Effector memory CD8-positive, alpha-beta T cell (primary cell): ENCODE measurements around the gene NFASC.

Experiments used
- ATAC-seq: fragments of 150-1000 bp; cut with Tn5 transposase; replicated peaks from 2 replicates; pipeline ENCODE4 v1.10.0; 2021; ENCODE audit warnings: mild to moderate bottlenecking, moderate library complexity
- DNase-seq, 3 experiments: peaks; one replicate each; pipeline ENCODE4 v3.0.0; 2021
- H3K27ac Mint-ChIP-seq, 2 donors: one replicate each; pipeline ENCODE4 v1.8.0; 2022; ENCODE audit warnings: mild to moderate bottlenecking in 2 of 2, mixed read lengths in 2 of 2, moderate library complexity in 2 of 2
- H3K27me3 Mint-ChIP-seq, 2 donors: one replicate each; pipeline ENCODE4 v1.8.0; 2022; ENCODE audit warnings: mixed read lengths in 2 of 2
- H3K36me3 Mint-ChIP-seq: one replicate; pipeline ENCODE4 v1.8.0; 2022; ENCODE audit warnings: mild to moderate bottlenecking, moderate library complexity, mixed read lengths; ENCODE audit not compliant: insufficient read depth
- H3K4me1 Mint-ChIP-seq, 2 donors: one replicate each; pipeline ENCODE4 v1.8.0; 2022; ENCODE audit warnings: low read depth in 2 of 2, mixed read lengths in 2 of 2
- H3K4me3 Mint-ChIP-seq, 2 donors: one replicate each; pipeline ENCODE4 v1.8.0; 2022; ENCODE audit warnings: mild to moderate bottlenecking in 2 of 2, mixed read lengths in 2 of 2, moderate library complexity in 2 of 2
- H3K9me3 Mint-ChIP-seq, 2 donors: one replicate each; pipeline ENCODE4 v1.8.0; 2022; ENCODE audit warnings: mixed read lengths in 2 of 2

The NFASC gene

DNA sequence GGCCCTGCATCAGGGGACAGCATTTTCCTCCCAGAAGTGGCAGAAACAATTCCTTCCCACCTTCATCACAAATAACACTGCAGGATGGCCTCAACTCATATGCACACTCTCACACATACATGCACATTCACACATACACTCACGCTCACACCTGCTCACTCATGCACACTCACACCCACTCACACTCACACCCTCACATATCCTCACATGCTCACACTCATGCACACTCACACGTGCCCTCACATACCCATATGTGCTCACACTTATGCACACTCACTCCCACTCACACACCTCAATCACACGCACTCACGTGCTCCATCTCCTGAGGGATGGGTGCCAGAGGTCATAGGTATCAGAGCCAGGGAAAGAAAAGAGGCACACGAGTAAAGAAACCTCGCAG is 77.1 kb downstream of the NFASC start:
- ATAC-seq = no peak
- Mint-ChIP-seq H3K27me3 (peaks cover 20 to 58% of the 10 kb centered on the region in 2 donors), H3K4me3 (no peak overlapping the region), H3K4me1 (peaks cover 0 to 4% of the 10 kb centered on the region in 2 donors), H3K27ac (no peak overlapping the region), H3K36me3 (no peaks in the 10 kb centered on the region), H3K9me3 (no peaks in the 10 kb centered on the region)
- no peak for DNase-seq

DNA sequence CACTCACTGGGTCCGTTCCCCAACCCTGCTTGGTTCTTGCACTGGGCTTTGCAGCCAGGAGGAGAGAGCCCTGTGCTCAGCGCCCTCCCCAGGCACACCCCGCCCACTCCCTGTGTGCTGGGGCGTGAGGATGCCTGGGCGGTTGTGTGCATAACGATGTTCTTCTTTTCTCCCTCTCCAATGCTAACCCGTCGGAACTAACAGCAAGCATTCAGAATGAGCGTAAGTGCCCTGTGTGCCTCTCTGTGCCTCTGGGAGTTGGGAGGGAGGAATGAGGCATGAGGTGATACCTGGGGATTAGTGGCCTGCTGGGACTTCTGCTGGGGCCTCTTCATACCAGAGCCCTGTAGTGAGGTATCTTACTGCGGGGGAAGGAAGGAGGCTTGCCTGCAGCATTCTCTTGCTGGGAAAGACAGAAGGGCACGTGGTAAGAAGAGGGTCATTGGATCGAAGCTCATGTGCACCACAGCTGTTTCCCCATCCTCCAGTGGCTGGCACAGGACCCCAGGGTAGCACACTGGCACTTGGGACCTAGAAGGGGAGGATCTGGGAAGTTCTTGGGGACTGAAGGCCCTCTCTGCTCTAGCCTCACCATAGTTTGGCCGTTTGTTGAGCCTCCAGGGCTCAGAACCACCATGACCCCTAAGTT is 79.8 kb downstream of the NFASC start:
- no peak overlapping the region for H3K4me3 Mint-ChIP-seq
- H3K27ac Mint-ChIP-seq = no peak overlapping the region
- H3K27me3 Mint-ChIP-seq = peaks cover 26 to 64% of the 10 kb centered on the region in 2 donors
- no peak for ATAC-seq
- peaks cover 0 to 4% of the 10 kb centered on the region in 2 donors for H3K4me1 Mint-ChIP-seq
- H3K36me3 Mint-ChIP-seq = no peaks in the 10 kb centered on the region
- H3K9me3 Mint-ChIP-seq = no peaks in the 10 kb centered on the region
- DNase-seq = no peak

DNA sequence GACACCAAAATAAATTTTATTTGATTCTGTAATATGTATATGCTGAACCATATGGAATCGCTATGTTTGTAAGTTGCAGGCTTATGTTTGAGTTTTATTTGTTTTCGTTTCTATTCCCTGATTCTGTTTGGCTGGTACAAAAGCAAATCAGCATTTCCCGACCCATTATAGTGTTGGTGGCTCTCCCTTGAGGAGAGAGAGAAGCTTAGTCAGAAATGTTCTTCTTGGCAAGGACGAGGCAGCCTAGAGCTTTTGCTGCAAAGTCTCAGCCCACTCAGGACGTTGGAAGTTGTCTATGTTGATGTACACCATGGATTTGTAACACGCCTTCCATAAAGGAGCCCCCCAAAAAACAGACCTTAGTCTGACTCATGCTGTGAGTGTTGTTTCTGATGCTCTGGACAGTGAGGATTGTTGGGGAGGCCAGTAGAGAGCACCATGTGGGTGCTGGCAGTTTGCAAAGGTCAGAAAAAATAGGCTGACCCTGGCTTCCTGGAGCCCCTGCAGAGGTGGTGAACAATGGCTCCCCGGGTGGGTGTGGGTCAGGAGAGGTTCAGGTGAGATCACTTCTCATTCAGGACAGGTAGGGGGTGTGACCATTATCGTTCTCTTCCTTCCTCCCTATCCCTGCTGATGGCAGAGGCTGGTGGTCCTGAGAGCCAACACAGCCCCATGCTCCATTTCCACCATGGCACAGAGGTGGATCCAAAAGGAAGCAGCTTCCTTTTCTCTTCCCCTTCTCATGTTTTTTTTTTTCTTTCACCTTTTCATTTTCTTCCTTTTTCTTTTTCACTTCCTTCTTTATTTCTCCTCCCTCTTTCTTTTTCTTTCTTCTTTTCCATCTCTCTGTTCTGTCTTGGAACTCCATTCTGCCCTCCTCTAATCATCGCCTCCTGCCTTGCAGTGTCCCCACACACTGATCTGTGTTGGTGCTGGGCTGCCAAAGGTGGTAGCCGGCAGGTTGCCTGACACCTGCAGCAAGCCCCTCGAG is 88.0 kb downstream of the NFASC start:
- H3K9me3 Mint-ChIP-seq = no peaks in the 10 kb centered on the region
- no peaks in the 10 kb centered on the region for H3K4me1 Mint-ChIP-seq
- H3K4me3 Mint-ChIP-seq = no peak overlapping the region
- peaks cover 68 to 89% of the 10 kb centered on the region in 2 donors for H3K27me3 Mint-ChIP-seq
- H3K36me3 Mint-ChIP-seq = no peaks in the 10 kb centered on the region
- H3K27ac Mint-ChIP-seq = no peak overlapping the region
- DNase-seq = no peak
- ATAC-seq = no peak

DNA sequence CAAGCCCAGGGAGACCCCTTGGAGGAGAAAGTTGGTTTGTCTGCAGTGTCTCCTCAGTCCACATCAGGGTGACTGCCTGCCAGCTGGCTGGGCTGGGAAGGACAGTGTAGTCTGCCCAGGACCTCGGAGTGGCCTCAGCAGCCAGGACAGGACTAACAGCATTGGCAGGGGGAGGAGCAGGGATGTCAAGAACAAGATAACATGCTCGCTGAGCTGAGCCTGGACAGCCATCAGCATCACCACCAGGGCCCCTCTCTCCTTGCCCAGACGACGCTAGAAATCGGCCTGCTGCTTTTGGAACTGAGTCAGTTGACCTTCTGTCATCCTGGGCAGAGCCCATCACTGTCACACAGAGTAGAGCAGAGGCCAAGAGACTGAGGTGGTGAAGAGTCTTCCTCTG is 88.7 kb downstream of the NFASC start:
- Mint-ChIP-seq H3K27me3 (peaks cover 69 to 86% of the 10 kb centered on the region in 2 donors), H3K4me1 (no peaks in the 10 kb centered on the region), H3K9me3 (no peaks in the 10 kb centered on the region), H3K4me3 (no peak overlapping the region), H3K36me3 (no peaks in the 10 kb centered on the region), H3K27ac (no peak overlapping the region)
- DNase-seq (no peak), ATAC-seq (no peak)

DNA sequence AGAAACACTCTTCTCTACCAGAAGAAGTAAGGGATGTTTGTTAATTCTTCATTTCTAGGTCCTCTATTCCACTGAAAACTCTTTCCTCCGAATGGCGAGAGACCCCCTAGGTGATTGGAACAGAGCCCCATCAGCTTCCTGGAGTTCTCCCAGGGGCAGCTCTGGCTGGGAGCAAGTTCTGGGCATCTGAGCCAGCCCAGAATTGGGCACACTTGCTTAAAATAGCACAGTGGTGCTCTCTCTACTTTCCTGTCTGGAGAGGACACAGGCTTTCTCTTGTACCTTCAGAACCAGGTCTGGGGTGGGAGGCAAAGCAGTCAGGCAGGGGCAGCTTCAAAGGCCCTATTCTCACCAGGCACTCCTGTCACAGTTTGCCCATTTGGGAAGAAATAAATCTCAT is 89.2 kb downstream of the NFASC start:
- H3K36me3 Mint-ChIP-seq = no peaks in the 10 kb centered on the region
- no peak for DNase-seq
- peaks cover 69 to 86% of the 10 kb centered on the region in 2 donors for H3K27me3 Mint-ChIP-seq
- no peaks in the 10 kb centered on the region for H3K9me3 Mint-ChIP-seq
- no peak overlapping the region for H3K27ac Mint-ChIP-seq
- H3K4me1 Mint-ChIP-seq = no peaks in the 10 kb centered on the region
- no peak overlapping the region for H3K4me3 Mint-ChIP-seq
- no peak for ATAC-seq

DNA sequence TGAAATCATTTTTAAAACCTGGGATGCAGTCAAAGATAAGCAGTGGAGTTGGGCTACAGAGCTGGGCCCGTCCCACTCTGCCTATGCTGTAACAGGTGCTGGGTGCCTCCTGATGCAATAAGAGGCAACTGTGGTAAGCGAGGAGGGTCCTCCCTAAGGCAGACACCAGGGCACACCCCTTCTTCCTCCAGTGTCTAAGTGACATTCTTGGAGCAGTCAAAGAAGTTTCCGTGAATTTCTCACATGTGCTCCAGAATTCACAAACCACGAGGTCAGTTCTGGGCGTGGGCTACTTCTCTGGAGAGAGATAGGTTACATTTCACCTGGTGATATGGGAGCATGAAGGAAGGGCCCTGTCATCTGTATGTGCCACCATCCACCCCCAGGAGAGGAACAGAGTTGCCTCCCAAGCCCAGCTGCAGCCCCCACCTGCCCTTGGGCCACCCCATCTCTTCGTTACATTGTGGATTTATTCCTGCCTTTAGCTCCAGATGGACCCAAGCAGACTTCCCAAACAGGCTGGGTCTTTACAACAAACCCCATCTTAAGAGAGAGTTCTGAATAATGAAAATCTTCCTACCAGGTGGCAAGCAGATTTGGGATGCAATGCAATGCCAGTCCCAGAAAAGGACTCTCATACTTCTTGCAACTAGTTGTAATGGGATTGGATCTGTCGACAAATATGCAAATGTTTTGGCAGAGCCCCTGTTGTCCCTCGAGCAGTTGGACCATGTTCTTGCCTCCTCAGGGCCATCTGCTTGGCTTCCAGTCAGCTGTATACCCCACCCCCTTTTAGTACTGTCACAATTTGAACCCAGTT is 89.9 kb downstream of the NFASC start:
- ATAC-seq = no peak
- Mint-ChIP-seq H3K4me3 (no peak overlapping the region), H3K27me3 (peaks cover 66 to 90% of the 10 kb centered on the region in 2 donors), H3K36me3 (no peaks in the 10 kb centered on the region), H3K4me1 (no peaks in the 10 kb centered on the region), H3K9me3 (no peaks in the 10 kb centered on the region), H3K27ac (no peak overlapping the region)
- no peak for DNase-seq

DNA sequence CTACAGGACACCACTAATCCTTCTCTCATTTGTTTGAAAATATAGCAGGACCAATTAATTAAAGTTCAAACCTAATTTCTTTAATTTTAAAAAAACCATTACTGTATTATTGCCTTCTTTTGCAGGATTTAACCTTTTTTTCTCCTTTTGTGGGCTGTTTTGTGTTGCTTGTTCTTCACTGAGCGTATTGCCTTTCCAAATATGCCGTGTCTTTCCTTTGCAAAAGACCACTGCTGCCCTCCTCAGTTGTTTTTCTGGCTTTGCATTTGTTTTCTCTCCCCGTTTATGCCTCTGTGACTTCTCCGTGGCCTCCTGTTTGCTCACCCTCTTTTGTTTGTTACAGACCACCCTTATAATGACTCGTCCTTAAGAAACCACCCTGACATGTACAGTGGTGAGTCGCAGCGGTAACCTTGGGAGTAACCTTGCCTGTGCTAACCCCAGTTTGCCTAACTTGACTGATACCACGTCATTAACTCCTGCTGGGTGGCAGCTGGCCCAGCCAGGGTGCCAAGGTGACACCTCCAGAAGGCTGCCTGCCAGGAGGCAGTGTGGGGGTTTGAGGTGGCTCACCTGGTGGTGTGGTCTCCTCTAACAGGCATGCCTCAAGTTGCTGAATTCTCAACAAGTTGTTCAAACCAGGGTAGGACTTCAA is 91.2 kb downstream of the NFASC start:
- Mint-ChIP-seq H3K27me3 (peaks cover 56 to 95% of the 10 kb centered on the region in 2 donors), H3K4me3 (no peak overlapping the region), H3K9me3 (no peaks in the 10 kb centered on the region), H3K4me1 (no peaks in the 10 kb centered on the region), H3K27ac (no peak overlapping the region), H3K36me3 (no peaks in the 10 kb centered on the region)
- no peak for ATAC-seq
- DNase-seq = no peak

DNA sequence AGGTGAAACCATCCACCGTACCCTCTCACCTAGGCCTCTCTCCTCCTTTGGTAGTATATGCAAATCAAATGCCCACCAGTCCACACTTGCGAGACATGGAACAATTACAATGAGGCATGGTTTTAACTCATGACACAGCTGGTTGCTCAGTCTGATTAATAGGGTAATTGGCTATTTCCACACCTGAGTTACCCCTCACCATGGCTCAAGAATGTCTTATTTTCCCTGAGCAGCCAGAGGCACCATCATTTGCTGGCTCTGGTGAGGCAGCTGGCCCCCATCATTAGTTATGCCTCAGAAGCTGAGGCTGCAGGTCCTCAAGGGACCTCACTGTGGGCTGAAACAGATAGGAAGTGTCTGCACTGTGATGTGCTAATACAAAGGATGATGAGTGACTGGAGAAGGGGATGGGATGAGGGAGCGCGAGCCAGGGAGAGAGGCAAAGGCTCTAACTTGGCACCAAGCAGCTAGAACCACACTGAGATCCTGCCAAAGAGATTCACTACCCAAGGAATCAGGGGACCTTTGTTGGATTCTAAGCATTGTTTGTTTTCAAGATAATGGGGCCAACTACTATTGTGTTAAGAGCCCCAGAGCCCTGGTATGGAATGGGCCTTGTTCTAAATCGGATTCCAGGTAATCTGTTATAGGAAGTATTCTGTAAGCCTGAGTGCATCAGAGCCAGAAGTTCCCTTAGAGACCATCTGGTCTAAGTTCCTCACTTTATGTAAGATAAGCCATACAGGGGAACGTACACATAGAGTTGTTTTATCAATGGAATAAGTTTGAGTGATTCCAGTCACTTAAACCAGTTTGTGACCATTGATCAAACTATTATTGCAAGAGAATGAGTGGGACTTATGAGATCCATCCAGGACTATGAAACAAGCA is 92.3 kb downstream of the NFASC start:
- DNase-seq = no peak
- no peak for ATAC-seq
- Mint-ChIP-seq H3K27ac (no peak overlapping the region), H3K4me1 (no peaks in the 10 kb centered on the region), H3K4me3 (no peak overlapping the region), H3K27me3 (peaks cover 58 to 96% of the 10 kb centered on the region in 2 donors), H3K9me3 (no peaks in the 10 kb centered on the region), H3K36me3 (no peaks in the 10 kb centered on the region)

DNA sequence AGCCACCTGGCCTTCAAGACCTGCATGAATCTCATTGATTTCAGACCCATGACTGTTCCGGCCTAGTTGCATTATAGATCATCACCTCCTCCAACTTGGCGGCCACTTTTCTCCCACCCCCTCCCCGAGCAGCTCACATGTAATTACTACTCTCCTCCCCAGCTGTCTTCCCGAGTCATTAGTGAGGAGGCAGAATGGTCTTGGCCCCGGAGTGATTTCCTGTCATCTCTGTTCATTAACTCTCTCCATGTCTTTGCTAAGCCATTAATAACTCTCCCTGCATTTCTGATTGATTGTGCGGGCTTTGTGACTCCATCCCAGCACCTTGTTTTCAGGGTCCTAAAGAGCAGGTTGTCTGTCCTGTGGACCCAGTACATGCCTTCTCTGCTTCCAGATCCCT is 96.8 kb downstream of the NFASC start:
- Mint-ChIP-seq H3K9me3 (no peaks in the 10 kb centered on the region), H3K36me3 (no peaks in the 10 kb centered on the region), H3K27ac (no peak overlapping the region), H3K27me3 (peaks cover 44 to 94% of the 10 kb centered on the region in 2 donors), H3K4me1 (no peaks in the 10 kb centered on the region), H3K4me3 (no peak overlapping the region)
- ATAC-seq = no peak
- DNase-seq = no peak

DNA sequence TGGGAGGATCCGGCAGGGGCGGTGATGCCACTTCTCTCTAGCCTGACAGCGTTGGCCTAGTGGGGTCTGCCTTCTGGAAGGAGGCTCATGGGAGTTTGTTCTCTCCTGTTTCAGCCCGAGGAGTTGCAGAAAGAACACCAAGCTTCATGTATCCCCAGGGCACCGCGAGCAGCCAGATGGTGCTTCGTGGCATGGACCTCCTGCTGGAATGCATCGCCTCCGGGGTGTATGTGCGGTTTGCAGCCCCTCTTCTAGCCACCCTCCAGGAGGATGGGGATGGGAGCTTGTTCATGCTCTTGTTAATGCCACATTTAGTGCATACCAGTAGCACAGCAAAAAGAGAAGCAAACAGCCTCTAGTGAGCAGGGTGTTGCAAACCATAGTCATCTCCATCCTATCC is 97.5 kb downstream of the NFASC start:
- no peak overlapping the region for H3K4me3 Mint-ChIP-seq
- no peaks in the 10 kb centered on the region for H3K4me1 Mint-ChIP-seq
- H3K27ac Mint-ChIP-seq = no peak overlapping the region
- no peaks in the 10 kb centered on the region for H3K36me3 Mint-ChIP-seq
- H3K9me3 Mint-ChIP-seq = no peaks in the 10 kb centered on the region
- peaks cover 45 to 94% of the 10 kb centered on the region in 2 donors for H3K27me3 Mint-ChIP-seq
- DNase-seq (no peak), ATAC-seq (no peak)

DNA sequence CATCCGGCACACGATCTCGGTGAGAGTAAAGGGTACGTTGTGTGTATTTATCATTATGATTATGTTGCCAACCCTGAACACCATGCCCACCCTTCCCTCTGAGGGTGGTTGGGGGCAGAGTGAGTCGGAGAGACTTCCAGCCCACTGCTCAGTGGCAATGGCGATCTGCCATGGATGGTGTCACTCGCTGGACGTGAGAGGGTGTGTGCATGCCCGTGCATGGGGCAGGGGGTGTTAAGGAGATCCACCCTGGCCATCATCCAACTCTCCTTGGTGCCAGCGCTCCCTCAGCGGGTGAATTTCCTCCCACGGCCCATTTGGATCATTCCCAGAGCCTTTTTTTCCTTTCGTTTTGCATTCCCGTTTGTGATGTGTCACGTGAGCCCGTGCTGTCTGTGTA is 98.3 kb downstream of the NFASC start:
- no peaks in the 10 kb centered on the region for H3K9me3 Mint-ChIP-seq
- H3K4me1 Mint-ChIP-seq = no peaks in the 10 kb centered on the region
- no peak overlapping the region for H3K27ac Mint-ChIP-seq
- no peak for ATAC-seq
- peaks cover 47 to 94% of the 10 kb centered on the region in 2 donors for H3K27me3 Mint-ChIP-seq
- no peak for DNase-seq
- no peak overlapping the region for H3K4me3 Mint-ChIP-seq
- H3K36me3 Mint-ChIP-seq = no peaks in the 10 kb centered on the region

DNA sequence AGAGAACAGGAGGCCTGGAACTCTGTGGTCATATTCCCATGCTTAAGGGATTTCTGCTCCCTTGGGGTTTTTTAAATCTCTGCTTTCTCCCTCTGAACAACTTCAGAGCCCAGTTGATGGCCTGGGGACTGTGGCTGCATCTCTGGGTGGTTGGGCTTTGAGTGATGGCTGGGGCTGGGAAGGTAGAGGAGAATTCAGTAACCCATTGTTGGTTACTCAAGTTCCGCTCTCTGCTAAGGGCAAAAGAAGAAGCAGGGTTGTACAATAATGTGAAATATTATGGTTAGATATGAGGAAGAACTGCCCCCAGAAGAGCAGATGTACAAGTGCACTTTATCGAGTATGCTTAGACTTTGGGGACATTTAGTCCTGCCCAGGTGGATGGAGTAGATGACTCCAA is 100.3 kb downstream of the NFASC start:
- peaks cover 52 to 98% of the 10 kb centered on the region in 2 donors for H3K27me3 Mint-ChIP-seq
- peaks cover 0 to 4% of the 10 kb centered on the region in 2 donors for H3K4me1 Mint-ChIP-seq
- H3K9me3 Mint-ChIP-seq = no peaks in the 10 kb centered on the region
- no peak overlapping the region for H3K27ac Mint-ChIP-seq
- DNase-seq = no peak
- no peak overlapping the region for H3K4me3 Mint-ChIP-seq
- ATAC-seq = no peak
- H3K36me3 Mint-ChIP-seq = peaks cover 2% of the 10 kb centered on the region
